ENCODE measurements around the gene ERH.

The ERH gene

DNA sequence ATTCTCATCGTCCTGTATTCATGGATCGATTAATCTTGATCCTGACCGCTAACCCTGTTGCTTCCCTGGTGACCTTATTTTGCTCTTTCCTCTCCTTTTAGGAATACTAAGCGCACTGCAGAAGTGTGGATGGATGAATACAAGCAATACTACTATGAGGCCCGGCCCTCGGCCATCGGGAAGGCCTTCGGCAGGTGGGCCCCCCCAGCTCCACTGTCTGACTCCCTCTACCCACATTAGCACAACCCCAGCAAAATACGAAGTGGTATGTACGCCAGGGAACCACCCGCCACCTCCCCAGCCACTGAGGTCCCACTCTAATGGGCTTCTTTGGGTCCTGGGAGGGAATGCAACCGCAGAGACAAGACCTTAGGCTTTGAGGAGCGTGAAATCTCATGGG lies 58.7 kb downstream of the ERH start:
- no peak overlapping the region for H3K27ac ChIP-seq (ENCODE audit: low read length, poor library complexity, severe bottlenecking)
- no peak overlapping the region for H2AFZ ChIP-seq (ENCODE audit: low read depth, low read length)
- H3K36me3 ChIP-seq (ENCODE audit: control insufficient read depth in 1 of 2, insufficient read depth in 2 of 2, low read depth in 1 of 2, low read length in 2 of 2), result peaks cover 0 to 20% of the 10 kb centered on the region in 2 experiments
- peaks cover 5 to 59% of the 10 kb centered on the region in 2 experiments for H3K27me3 ChIP-seq (ENCODE audit: control insufficient read depth in 1 of 2, insufficient read depth in 1 of 2, low read length in 2 of 2)
- no peak overlapping the region for H2BK120ac ChIP-seq (ENCODE audit: low read depth, low read length)
- no peak for DNase-seq
- H3K4me3 ChIP-seq (ENCODE audit: insufficient read depth in 1 of 2, low read depth in 1 of 2, low read length in 2 of 2), result no peak overlapping the region
- H3K9me3 ChIP-seq (ENCODE audit: control insufficient read depth, low read length), result no peaks in the 10 kb centered on the region
- no peak overlapping the region for H3K4ac ChIP-seq (ENCODE audit: low read depth in 1 of 2, low read length in 2 of 2)
- H2BK12ac ChIP-seq (ENCODE audit: low read length in 2 of 2), result no peak overlapping the region
- H2AK5ac ChIP-seq (ENCODE audit: low read length, severe bottlenecking), result no peak overlapping the region
- no peak overlapping the region for H3K4me2 ChIP-seq (ENCODE audit: low read length, poor library complexity, severe bottlenecking)
- 91% methylated on average over 13 of the region's 13 CpGs for WGBS
- H3K79me1 ChIP-seq (replicated peaks; ENCODE audit: low read length, poor library complexity, severe bottlenecking), result no peaks in the 10 kb centered on the region
- no peak overlapping the region for H4K8ac ChIP-seq (ENCODE audit: low read length)
- H3K4me1 ChIP-seq (ENCODE audit: control insufficient read depth, insufficient read depth, low read depth, low read length), result no peaks in the 10 kb centered on the region
- H4K91ac ChIP-seq (ENCODE audit: low read length), result no peak overlapping the region
- H3K18ac ChIP-seq (ENCODE audit: low read depth in 1 of 2, low read length in 2 of 2), result no peak overlapping the region
- no peak overlapping the region for H3K14ac ChIP-seq (ENCODE audit: low read length in 2 of 2)
- no peak overlapping the region for H2BK5ac ChIP-seq (ENCODE audit: low read depth, low read length, poor library complexity, severe bottlenecking)
- H3K9ac ChIP-seq (ENCODE audit: low read length), result no peak overlapping the region
- H3K23ac ChIP-seq (ENCODE audit: low read length in 2 of 2), result no peak overlapping the region
- no peak overlapping the region for H2BK15ac ChIP-seq (ENCODE audit: low read depth, poor library complexity, severe bottlenecking)

DNA sequence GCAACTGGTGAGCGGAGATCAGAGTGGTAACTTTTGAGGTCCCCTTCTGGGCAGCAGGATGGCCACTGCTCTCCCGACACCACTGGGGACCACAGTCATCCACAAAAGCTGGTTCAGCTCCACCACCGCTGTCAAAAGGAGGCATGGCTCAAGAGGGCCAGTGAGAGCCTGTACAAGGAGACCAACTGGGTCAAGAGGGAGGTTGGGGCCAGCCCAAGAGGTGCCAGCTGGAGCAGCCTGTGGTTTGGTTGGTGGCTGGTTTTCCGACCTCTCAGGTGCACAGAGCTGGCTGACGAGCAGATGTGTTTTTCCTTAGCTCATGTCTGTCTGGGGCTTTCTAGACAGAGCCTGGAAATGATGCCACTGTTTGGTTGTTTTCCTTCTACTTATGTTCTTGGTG lies 60.1 kb downstream of the ERH start:
- Histone ChIP-seq H3K4me3 (ENCODE audit: insufficient read depth in 1 of 2, low read depth in 1 of 2, low read length in 2 of 2) (no peak overlapping the region), H3K4me2 (ENCODE audit: low read length, poor library complexity, severe bottlenecking) (no peak overlapping the region)

DNA sequence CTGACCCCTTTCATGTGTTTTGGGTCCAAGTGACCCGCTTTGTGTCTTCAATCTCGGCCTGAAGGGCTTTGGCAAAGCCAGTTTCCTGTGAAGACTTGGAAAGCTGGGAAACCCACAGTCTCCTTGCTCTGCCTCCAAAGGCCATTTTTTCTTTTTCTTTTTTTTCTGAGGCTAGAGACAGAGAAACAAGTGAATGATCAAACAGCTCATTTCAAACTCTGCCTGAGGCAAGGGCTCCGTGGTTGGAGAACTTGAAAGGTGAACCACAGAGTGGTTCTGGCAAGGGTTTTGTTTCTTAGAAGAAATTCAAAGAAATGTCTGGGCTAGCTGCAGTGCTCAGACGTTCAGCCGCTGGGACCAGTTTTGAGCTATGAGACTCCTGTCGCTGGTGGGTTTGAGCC lies 62.7 kb downstream of the ERH start:
- H2AK5ac ChIP-seq (ENCODE audit: low read length, severe bottlenecking), result no peak overlapping the region
- WGBS, result 70% methylated on average over 6 of the region's 6 CpGs
- no peak for DNase-seq

More for the DNA sequence above, 60.1 kb downstream of the ERH start:
- WGBS, result 87% methylated on average over 5 of the region's 5 CpGs
- Histone ChIP-seq H2BK12ac (ENCODE audit: low read length in 2 of 2) (no peak overlapping the region), H3K9me3 (ENCODE audit: control insufficient read depth, low read length) (no peaks in the 10 kb centered on the region), H3K4ac (ENCODE audit: low read depth in 1 of 2, low read length in 2 of 2) (no peak overlapping the region), H3K79me1 (replicated peaks; ENCODE audit: low read length, poor library complexity, severe bottlenecking) (no peaks in the 10 kb centered on the region), H3K27ac (ENCODE audit: low read length, poor library complexity, severe bottlenecking) (no peak overlapping the region), H2BK15ac (ENCODE audit: low read depth, poor library complexity, severe bottlenecking) (no peak overlapping the region), H2BK120ac (ENCODE audit: low read depth, low read length) (no peak overlapping the region), H3K4me1 (ENCODE audit: control insufficient read depth, insufficient read depth, low read depth, low read length) (no peaks in the 10 kb centered on the region), H3K36me3 (ENCODE audit: control insufficient read depth in 1 of 2, insufficient read depth in 2 of 2, low read depth in 1 of 2, low read length in 2 of 2) (peaks cover 0 to 28% of the 10 kb centered on the region in 2 experiments), H2AK5ac (ENCODE audit: low read length, severe bottlenecking) (no peak overlapping the region), H2AFZ (ENCODE audit: low read depth, low read length) (no peak overlapping the region), H4K8ac (ENCODE audit: low read length) (no peak overlapping the region), H3K14ac (ENCODE audit: low read length in 2 of 2) (no peak overlapping the region), H3K27me3 (ENCODE audit: control insufficient read depth in 1 of 2, insufficient read depth in 1 of 2, low read length in 2 of 2) (peaks cover 5 to 63% of the 10 kb centered on the region in 2 experiments), H3K23ac (ENCODE audit: low read length in 2 of 2) (no peak overlapping the region), H4K91ac (ENCODE audit: low read length) (no peak overlapping the region), H3K9ac (ENCODE audit: low read length) (no peak overlapping the region), H3K18ac (ENCODE audit: low read depth in 1 of 2, low read length in 2 of 2) (no peak overlapping the region), H2BK5ac (ENCODE audit: low read depth, low read length, poor library complexity, severe bottlenecking) (no peak overlapping the region)
- no peak for DNase-seq

DNA sequence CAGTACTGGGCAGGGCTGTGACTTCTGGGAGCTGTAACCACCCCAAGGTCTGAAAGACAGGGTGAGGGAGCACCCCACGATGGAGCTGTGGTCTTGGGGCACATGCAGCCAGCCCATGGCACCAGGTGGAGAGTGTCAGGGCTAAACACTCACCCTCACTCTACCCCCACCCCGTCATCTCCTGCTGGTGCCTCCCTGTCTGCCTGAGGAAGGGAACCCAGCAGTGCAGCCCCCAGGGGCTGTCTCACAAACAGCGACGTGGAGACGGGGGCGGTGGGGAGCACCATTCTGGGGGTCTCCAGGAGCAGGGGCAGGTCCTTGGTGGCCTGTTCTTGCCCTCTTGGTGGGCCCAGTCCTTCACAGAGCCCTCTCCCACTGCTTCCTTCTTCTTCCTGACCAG lies 63.5 kb downstream of the ERH start:
- no peak overlapping the region for H2BK5ac ChIP-seq (ENCODE audit: low read depth, low read length, poor library complexity, severe bottlenecking)
- no peak overlapping the region for H2BK15ac ChIP-seq (ENCODE audit: low read depth, poor library complexity, severe bottlenecking)
- no peak overlapping the region for H2AFZ ChIP-seq (ENCODE audit: low read depth, low read length)
- H3K4me2 ChIP-seq (ENCODE audit: low read length, poor library complexity, severe bottlenecking), result no peak overlapping the region
- no peak overlapping the region for H4K8ac ChIP-seq (ENCODE audit: low read length)
- no peak overlapping the region for H3K14ac ChIP-seq (ENCODE audit: low read length in 2 of 2)
- H4K91ac ChIP-seq (ENCODE audit: low read length), result peak overlapping the region; percentile 70
- H2AK5ac ChIP-seq (ENCODE audit: low read length, severe bottlenecking), result no peak overlapping the region
- no peaks in the 10 kb centered on the region for H3K9me3 ChIP-seq (ENCODE audit: control insufficient read depth, low read length)
- no peak overlapping the region for H3K27ac ChIP-seq (ENCODE audit: low read length, poor library complexity, severe bottlenecking)
- no peaks in the 10 kb centered on the region for H3K79me1 ChIP-seq (replicated peaks; ENCODE audit: low read length, poor library complexity, severe bottlenecking)
- H2BK12ac ChIP-seq (ENCODE audit: low read length in 2 of 2), result no peak overlapping the region
- no peak overlapping the region for H2BK120ac ChIP-seq (ENCODE audit: low read depth, low read length)
- peaks cover 0 to 27% of the 10 kb centered on the region in 2 experiments for H3K36me3 ChIP-seq (ENCODE audit: control insufficient read depth in 1 of 2, insufficient read depth in 2 of 2, low read depth in 1 of 2, low read length in 2 of 2)
- H3K4ac ChIP-seq (ENCODE audit: low read depth in 1 of 2, low read length in 2 of 2), result no peak overlapping the region
- H3K18ac ChIP-seq (ENCODE audit: low read depth in 1 of 2, low read length in 2 of 2), result no peak overlapping the region
- DNase-seq, result no peak
- H3K4me3 ChIP-seq (ENCODE audit: insufficient read depth in 1 of 2, low read depth in 1 of 2, low read length in 2 of 2), result no peak overlapping the region
- H3K27me3 ChIP-seq (ENCODE audit: control insufficient read depth in 1 of 2, insufficient read depth in 1 of 2, low read length in 2 of 2), result peaks cover 5 to 63% of the 10 kb centered on the region in 2 experiments
- no peaks in the 10 kb centered on the region for H3K4me1 ChIP-seq (ENCODE audit: control insufficient read depth, insufficient read depth, low read depth, low read length)
- no peak overlapping the region for H3K9ac ChIP-seq (ENCODE audit: low read length)
- H3K23ac ChIP-seq (ENCODE audit: low read length in 2 of 2), result peak overlapping the region in 1 of 2 experiments; percentile 5
- 87% methylated on average over 6 of the region's 6 CpGs for WGBS

More for the DNA sequence above, 62.7 kb downstream of the ERH start:
- H3K27me3 ChIP-seq (ENCODE audit: control insufficient read depth in 1 of 2, insufficient read depth in 1 of 2, low read length in 2 of 2), result peaks cover 5 to 61% of the 10 kb centered on the region in 2 experiments
- H4K91ac ChIP-seq (ENCODE audit: low read length), result no peak overlapping the region
- H3K14ac ChIP-seq (ENCODE audit: low read length in 2 of 2), result no peak overlapping the region
- H3K36me3 ChIP-seq (ENCODE audit: control insufficient read depth in 1 of 2, insufficient read depth in 2 of 2, low read depth in 1 of 2, low read length in 2 of 2), result peaks cover 0 to 32% of the 10 kb centered on the region in 2 experiments
- no peak overlapping the region for H3K18ac ChIP-seq (ENCODE audit: low read depth in 1 of 2, low read length in 2 of 2)
- H2BK120ac ChIP-seq (ENCODE audit: low read depth, low read length), result no peak overlapping the region
- no peaks in the 10 kb centered on the region for H3K9me3 ChIP-seq (ENCODE audit: control insufficient read depth, low read length)
- no peak overlapping the region for H2AFZ ChIP-seq (ENCODE audit: low read depth, low read length)
- no peak overlapping the region for H3K4me3 ChIP-seq (ENCODE audit: insufficient read depth in 1 of 2, low read depth in 1 of 2, low read length in 2 of 2)
- H2BK12ac ChIP-seq (ENCODE audit: low read length in 2 of 2), result no peak overlapping the region
- H3K4ac ChIP-seq (ENCODE audit: low read depth in 1 of 2, low read length in 2 of 2), result no peak overlapping the region
- no peak overlapping the region for H4K8ac ChIP-seq (ENCODE audit: low read length)
- H2BK5ac ChIP-seq (ENCODE audit: low read depth, low read length, poor library complexity, severe bottlenecking), result no peak overlapping the region
- H3K23ac ChIP-seq (ENCODE audit: low read length in 2 of 2), result no peak overlapping the region
- no peaks in the 10 kb centered on the region for H3K79me1 ChIP-seq (replicated peaks; ENCODE audit: low read length, poor library complexity, severe bottlenecking)
- H3K4me1 ChIP-seq (ENCODE audit: control insufficient read depth, insufficient read depth, low read depth, low read length), result no peaks in the 10 kb centered on the region
- H3K27ac ChIP-seq (ENCODE audit: low read length, poor library complexity, severe bottlenecking), result no peak overlapping the region
- H3K4me2 ChIP-seq (ENCODE audit: low read length, poor library complexity, severe bottlenecking), result no peak overlapping the region
- no peak overlapping the region for H2BK15ac ChIP-seq (ENCODE audit: low read depth, poor library complexity, severe bottlenecking)
- H3K9ac ChIP-seq (ENCODE audit: low read length), result no peak overlapping the region

Measured in mesenchymal stem cell (in vitro differentiated cells and primary cell).